Upper lobe of left lung (tissue), 6 donors: ENCODE data around the gene ATF5. TPM values are rescaled to one million over a fixed set of nuclear protein-coding genes. Genes with fewer than 3 reads are reported as not detected.

Experiments used
- ATAC-seq, 2 donors: fragments of 200-7000 bp; cut with Tn5 transposase; one replicate each; pipeline ENCODE4 v1.9.1; 2022; ENCODE audit warnings: mild to moderate bottlenecking in 2 of 2, moderate library complexity in 2 of 2; ENCODE audit not compliant: low FRiP score in 2 of 2
- DNase-seq, 2 donors: peaks; one replicate each; pipeline ENCODE4 v3.0.0-alpha.2; 2019 to 2020
- H3K27ac ChIP-seq, 4 donors: fragments of 200-600 bp; sonication (generic); one replicate each; pipeline ENCODE4 v1.5.1; 2016 to 2019
- H3K27me3 ChIP-seq, 4 donors: fragments of 200-600 bp; sonication (generic); one replicate each; pipeline ENCODE4 v1.5.1; 2017 to 2019
- H3K36me3 ChIP-seq, 4 donors: fragments of 200-600 bp; sonication (generic); one replicate each; pipeline ENCODE4 v1.5.1; 2016 to 2019
- H3K4me1 ChIP-seq, 4 donors: fragments of 200-600 bp; sonication (generic); one replicate each; pipeline ENCODE4 v1.5.1; 2018 to 2019
- H3K4me3 ChIP-seq, 4 donors: fragments of 200-600 bp; sonication (generic); one replicate each; pipeline ENCODE4 v1.5.1; 2017 to 2019; ENCODE audit warnings: mild to moderate bottlenecking in 2 of 4, moderate library complexity in 1 of 4
- H3K9me3 ChIP-seq, 4 donors: fragments of 200-600 bp; sonication (generic); one replicate each; pipeline ENCODE4 v1.5.1; 2018 to 2019
- EP300 ChIP-seq, 4 donors: sonication (generic); formaldehyde crosslinking; IDR thresholded peaks; one replicate each; pipeline ENCODE4 v1.5.1; 2017; ENCODE audit warnings: antibody characterized with exemption in 4 of 4, control low read depth in 2 of 4
- POLR2A ChIP-seq, 4 donors: fragments of 450-650 bp; IDR thresholded peaks; one replicate each; pipeline ENCODE4 v1.5.1; 2016 to 2017; ENCODE audit warnings: antibody characterized with exemption in 4 of 4, mild to moderate bottlenecking in 2 of 4
- POLR2AphosphoS5 ChIP-seq, 2 donors: sonication (generic); formaldehyde crosslinking; IDR thresholded peaks; one replicate each; pipeline ENCODE4 v1.5.1; 2017; ENCODE audit warnings: antibody characterized with exemption in 2 of 2
- WGBS, 2 donors: methylation state at CpG; one replicate each; pipeline ENCODE4 v1.1.5; 2017 to 2018; 5-methylcytosine and 5-hydroxymethylcytosine counted together
- total RNA-seq, 6 donors: library from RNA; depleted of rRNA in 4 of 6; stranded (reverse); fragments of >200 nt in 4 of 6; gene quantifications; one replicate each; pipeline versions ENCODE4 v1.1.0 to v1.2.1, GENCODE V29; 2016 to 2021
- TF ChIP-seq, protein P1 (sequence below), 6 experiments: fragments of 450-650 bp in 4 of 6; fragments of 200-600 bp in 2 of 6; sonication (generic) in 2 of 6; IDR thresholded peaks; one replicate each; pipeline ENCODE4 v1.5.1; 2016 to 2019; ENCODE audit warnings: antibody characterized with exemption in 6 of 6
- donor health status: DM: no; HTN: no; CAD: no; lungs with moderate emphysema.
- donor health status: DM: no; HTN: yes; CAD: no; lungs with severe emphysema.

ATF5 gene
- total RNA-seq, 6 donors from 2014 or later = 10.0 to 25.8 (median 15.3) TPM

DNA sequence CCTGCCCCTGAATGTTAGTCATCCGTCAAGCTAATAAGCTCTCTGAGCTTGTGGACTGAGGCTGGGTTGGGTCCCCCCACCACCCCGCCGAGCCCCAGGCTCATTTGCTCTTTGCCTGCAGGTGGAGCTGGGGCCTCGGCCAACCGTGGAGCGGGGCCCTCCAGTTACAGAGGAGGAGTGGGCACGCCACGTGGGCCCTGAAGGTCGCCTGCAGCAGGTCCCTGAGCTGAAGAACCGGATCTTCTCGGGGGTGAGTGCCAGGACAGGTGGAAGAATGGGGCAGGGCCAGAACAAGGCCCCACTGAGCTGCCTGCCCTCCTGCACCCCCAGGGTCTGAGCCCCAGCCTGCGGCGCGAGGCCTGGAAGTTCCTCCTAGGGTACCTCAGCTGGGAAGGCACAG, 46.4 kb upstream of the ATF5 start:
- H3K27ac ChIP-seq = no peak overlapping the region
- DNase-seq (peak in 1 of 2 donors; percentile 72), ATAC-seq (no peak)
- peaks cover 7 to 13% (median 11%) of the 10 kb centered on the region in 4 donors for H3K4me1 ChIP-seq
- TF ChIP-seq, protein P1, sequence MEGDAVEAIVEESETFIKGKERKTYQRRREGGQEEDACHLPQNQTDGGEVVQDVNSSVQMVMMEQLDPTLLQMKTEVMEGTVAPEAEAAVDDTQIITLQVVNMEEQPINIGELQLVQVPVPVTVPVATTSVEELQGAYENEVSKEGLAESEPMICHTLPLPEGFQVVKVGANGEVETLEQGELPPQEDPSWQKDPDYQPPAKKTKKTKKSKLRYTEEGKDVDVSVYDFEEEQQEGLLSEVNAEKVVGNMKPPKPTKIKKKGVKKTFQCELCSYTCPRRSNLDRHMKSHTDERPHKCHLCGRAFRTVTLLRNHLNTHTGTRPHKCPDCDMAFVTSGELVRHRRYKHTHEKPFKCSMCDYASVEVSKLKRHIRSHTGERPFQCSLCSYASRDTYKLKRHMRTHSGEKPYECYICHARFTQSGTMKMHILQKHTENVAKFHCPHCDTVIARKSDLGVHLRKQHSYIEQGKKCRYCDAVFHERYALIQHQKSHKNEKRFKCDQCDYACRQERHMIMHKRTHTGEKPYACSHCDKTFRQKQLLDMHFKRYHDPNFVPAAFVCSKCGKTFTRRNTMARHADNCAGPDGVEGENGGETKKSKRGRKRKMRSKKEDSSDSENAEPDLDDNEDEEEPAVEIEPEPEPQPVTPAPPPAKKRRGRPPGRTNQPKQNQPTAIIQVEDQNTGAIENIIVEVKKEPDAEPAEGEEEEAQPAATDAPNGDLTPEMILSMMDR (IDR thresholded peaks at IDR 0.05) = no peak
- TF ChIP-seq EP300 (IDR thresholded peaks at IDR 0.05) (no peak), POLR2A (IDR thresholded peaks at IDR 0.05) (no peak), POLR2AphosphoS5 (IDR thresholded peaks at IDR 0.05) (no peak)
- H3K4me3 ChIP-seq = no peak overlapping the region
- H3K27me3 ChIP-seq = no peaks in the 10 kb centered on the region
- peaks cover 51 to 71% (median 64%) of the 10 kb centered on the region in 4 donors for H3K36me3 ChIP-seq
- H3K9me3 ChIP-seq = no peaks in the 10 kb centered on the region
- 98 to 99% methylated on average over 14 of the region's 14 CpGs for WGBS, 2 donors

DNA sequence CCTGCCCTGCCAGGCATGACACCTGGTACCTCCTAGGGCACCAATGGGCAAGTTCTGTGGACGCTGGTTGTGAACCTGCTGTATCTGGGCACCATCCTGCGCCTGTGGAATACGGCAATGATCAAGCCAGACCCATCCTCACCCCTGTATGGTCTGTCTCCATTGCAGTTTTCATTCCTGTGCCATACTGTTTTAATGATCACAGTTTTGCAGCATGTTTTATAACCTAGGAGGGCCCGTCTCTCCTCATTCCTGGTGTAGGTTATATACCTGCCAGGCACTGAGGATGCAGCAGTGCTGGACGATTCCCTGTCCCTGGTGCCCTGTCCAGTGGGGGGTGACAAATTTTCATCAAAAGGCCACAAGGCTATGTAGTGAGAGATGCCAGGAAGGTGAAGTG, 45.9 kb upstream of the ATF5 start:
- Histone ChIP-seq H3K9me3 (no peaks in the 10 kb centered on the region), H3K4me3 (no peak overlapping the region), H3K4me1 (peaks cover 6 to 13% (median 10%) of the 10 kb centered on the region in 4 donors), H3K27me3 (no peaks in the 10 kb centered on the region), H3K36me3 (peaks cover 51 to 71% (median 65%) of the 10 kb centered on the region in 4 donors), H3K27ac (no peak overlapping the region)
- TF ChIP-seq, protein P1 (IDR thresholded peaks at IDR 0.05) = no peak
- TF ChIP-seq POLR2A (IDR thresholded peaks at IDR 0.05) (no peak), EP300 (IDR thresholded peaks at IDR 0.05) (no peak)
- no peak for DNase-seq
- no peak for ATAC-seq
- WGBS, 2 donors = 92 to 99% methylated on average over 5 of the region's 5 CpGs

DNA sequence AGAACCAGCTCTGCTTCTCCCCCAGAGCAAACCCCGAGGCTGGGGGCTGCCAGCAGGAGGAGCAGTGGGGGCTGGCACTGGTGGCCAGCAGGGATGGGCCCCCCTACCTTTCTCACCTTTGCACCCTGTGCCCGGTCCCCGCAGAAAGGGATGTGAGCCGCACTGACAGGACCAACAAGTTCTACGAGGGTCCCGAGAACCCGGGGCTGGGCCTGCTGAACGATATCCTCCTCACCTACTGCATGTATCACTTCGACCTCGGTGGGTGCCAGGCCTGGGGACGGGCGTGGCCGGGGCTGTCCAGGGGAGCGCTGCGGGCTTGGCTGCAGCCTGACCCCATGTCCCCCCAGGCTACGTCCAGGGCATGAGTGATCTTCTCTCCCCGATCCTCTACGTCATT, 44.9 kb upstream of the ATF5 start:
- H3K4me3 ChIP-seq = no peak overlapping the region
- 97 to 98% methylated on average over 13 to 18 of the region's 18 CpGs for WGBS, 2 donors
- ATAC-seq (no peak), DNase-seq (peak in 1 of 2 donors; percentile 54)
- H3K9me3 ChIP-seq = no peaks in the 10 kb centered on the region
- H3K27me3 ChIP-seq = no peaks in the 10 kb centered on the region
- H3K27ac ChIP-seq = no peak overlapping the region
- H3K36me3 ChIP-seq = peaks cover 51 to 75% (median 68%) of the 10 kb centered on the region in 4 donors
- TF ChIP-seq EP300 (IDR thresholded peaks at IDR 0.05) = no peak
- TF ChIP-seq, protein P1 (IDR thresholded peaks at IDR 0.05) = no peak
- TF ChIP-seq POLR2A (IDR thresholded peaks at IDR 0.05) = no peak
- TF ChIP-seq POLR2AphosphoS5 (IDR thresholded peaks at IDR 0.05) = no peak
- peaks cover 0 to 3% (median 0%) of the 10 kb centered on the region in 4 donors for H3K4me1 ChIP-seq

DNA sequence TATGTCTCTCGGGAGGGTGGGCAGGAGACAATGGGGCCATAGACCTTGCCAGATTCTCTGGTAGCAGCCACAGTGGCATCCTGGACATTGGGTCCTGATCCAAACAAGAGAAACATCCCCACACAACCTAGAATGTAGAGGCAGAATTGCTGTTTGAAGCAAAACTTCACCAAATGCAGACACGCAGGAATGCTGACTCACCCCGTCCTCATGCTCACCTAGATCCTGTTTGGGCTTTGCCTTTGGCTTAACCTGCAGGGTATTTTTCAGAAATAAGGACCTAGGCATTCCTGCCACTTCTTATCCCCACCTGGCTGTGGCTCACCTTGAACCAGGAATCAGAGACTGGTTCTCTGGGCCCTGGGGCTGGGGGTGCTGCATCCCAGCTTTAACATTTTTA, 44.2 kb upstream of the ATF5 start:
- Histone ChIP-seq H3K27ac (no peak overlapping the region), H3K36me3 (peaks cover 46 to 74% (median 66%) of the 10 kb centered on the region in 4 donors), H3K4me1 (peaks cover under 1 to 2% (median 1%) of the 10 kb centered on the region in 4 donors), H3K27me3 (no peaks in the 10 kb centered on the region), H3K9me3 (no peaks in the 10 kb centered on the region), H3K4me3 (no peak overlapping the region)
- ATAC-seq (no peak), DNase-seq (no peak)
- 91 to 94% methylated on average over 3 of the region's 3 CpGs for WGBS, 2 donors
- TF ChIP-seq, protein P1 (IDR thresholded peaks at IDR 0.05) = no peak
- TF ChIP-seq POLR2A (IDR thresholded peaks at IDR 0.05) = no peak
- TF ChIP-seq EP300 (IDR thresholded peaks at IDR 0.05) = no peak
- no peak for TF ChIP-seq POLR2AphosphoS5 (IDR thresholded peaks at IDR 0.05)

DNA sequence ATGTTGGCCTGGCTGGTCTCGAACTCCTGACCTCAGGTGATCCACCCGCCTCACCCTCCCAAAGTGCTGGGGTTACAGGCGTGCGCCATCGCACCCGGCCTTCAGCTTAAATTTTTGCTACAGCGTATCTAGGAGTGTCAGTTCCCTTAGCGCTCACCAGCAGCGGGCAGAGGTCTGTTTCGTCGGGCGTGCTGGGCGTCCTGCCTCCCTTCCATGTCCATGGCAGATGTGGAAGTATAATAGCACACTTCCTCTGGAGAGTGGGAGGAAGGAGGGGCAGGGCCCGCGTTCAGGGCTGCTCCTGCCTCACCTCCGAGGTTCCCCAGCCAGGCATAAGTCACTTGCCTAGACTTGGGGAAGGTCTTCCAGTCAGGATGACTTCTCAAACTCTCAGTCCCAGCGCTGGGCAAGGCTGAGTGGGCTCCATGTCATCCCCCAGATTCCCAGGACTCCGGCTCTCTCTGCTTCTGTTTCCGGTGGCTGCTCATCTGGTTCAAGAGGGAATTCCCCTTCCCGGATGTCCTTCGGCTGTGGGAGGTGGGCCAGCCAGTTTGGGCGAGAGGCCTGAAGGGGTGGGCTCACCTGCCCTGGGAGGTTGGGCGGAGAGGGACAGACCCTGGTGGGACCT, 41.9 kb upstream of the ATF5 start:
- H3K4me3 ChIP-seq = no peak overlapping the region
- ATAC-seq (no peak), DNase-seq (peak in 1 of 2 donors; percentile 64)
- H3K27me3 ChIP-seq = peaks cover 0 to 3% (median 0%) of the 10 kb centered on the region in 4 donors
- no peak overlapping the region for H3K27ac ChIP-seq
- no peaks in the 10 kb centered on the region for H3K9me3 ChIP-seq
- TF ChIP-seq, protein P1 (IDR thresholded peaks at IDR 0.05) = no peak
- TF ChIP-seq POLR2AphosphoS5 (IDR thresholded peaks at IDR 0.05) (no peak), POLR2A (IDR thresholded peaks at IDR 0.05) (no peak), EP300 (IDR thresholded peaks at IDR 0.05) (no peak)
- WGBS, 2 donors = 77 to 80% methylated on average over 17 to 23 of the region's 23 CpGs
- peaks cover 27 to 51% (median 43%) of the 10 kb centered on the region in 4 donors for H3K36me3 ChIP-seq
- peaks cover 10 to 13% (median 11%) of the 10 kb centered on the region in 4 donors for H3K4me1 ChIP-seq
